ENCODE results near the gene NEAT1. TPM values are rescaled to one million over a fixed set of nuclear protein-coding genes. Genes with fewer than 3 reads are reported as not detected.

Gene NEAT1
- total RNA-seq, 1 experiment from 2014 or later, result 564 TPM

- Histone ChIP-seq H3K9me3 (ENCODE audit: control insufficient read depth in 1 of 2, insufficient read depth in 1 of 2, low read depth in 1 of 2, low read length in 2 of 2) (no peaks in the 10 kb centered on the region), H3K36me3 (ENCODE audit: control insufficient read depth in 1 of 2, insufficient read depth in 2 of 2, low read length in 2 of 2) (no peaks in the 10 kb centered on the region), H3K9me2 (ENCODE audit: insufficient read depth) (no peaks in the 10 kb centered on the region), H3K27me3 (ENCODE audit: insufficient read depth, low read length) (no peaks in the 10 kb centered on the region), H4K20me1 (ENCODE audit: insufficient read depth) (no peaks in the 10 kb centered on the region), H3K9ac (ENCODE audit: low read length) (peak overlapping the region; percentile 9; the same call in 1 of the 2 replicates), H3K79me2 (ENCODE audit: insufficient read depth, low read length) (peaks cover 43% of the 10 kb centered on the region), H2AFZ (ENCODE audit: low read depth, low read length, poor library complexity, severe bottlenecking) (no peak overlapping the region), H3K4me1 (ENCODE audit: control insufficient read depth in 1 of 2, insufficient read depth in 2 of 2, low read length in 2 of 2) (peaks cover 72 to 89% of the 10 kb centered on the region in 2 experiments), H3K4me2 (ENCODE audit: low read length) (peak overlapping the region; percentile 37; the same call in 1 of the 2 replicates), H3K4me3 (replicated peaks in 1 of 2; ENCODE audit: low read depth in 1 of 2, low read length in 2 of 2) (no peak overlapping the region), H3K27ac (ENCODE audit: low read depth, low read length) (peak overlapping the region; percentile 97)
- TF ChIP-seq SP1 (IDR thresholded peaks at IDR 0.05; ENCODE audit: low read depth) (no peak), FOSL1 (IDR thresholded peaks at IDR 0.05; ENCODE audit: low read depth) (no peak), CTCF (IDR thresholded peaks at IDR 0.05 in 2 of 3, conservative IDR thresholded peaks at IDR 0.05 in 1 of 3; ENCODE audit: borderline replicate concordance in 1 of 3, insufficient read depth in 1 of 3, low read depth in 2 of 3, low read length in 2 of 3) (no peak), YY1 (IDR thresholded peaks at IDR 0.05; ENCODE audit: extremely low read depth, insufficient replicate concordance, low read depth, low read length) (no peak), JUND (IDR thresholded peaks at IDR 0.05) (no peak), POLR2AphosphoS5 (IDR thresholded peaks at IDR 0.05; ENCODE audit: low read depth, low read length) (0 out of 2 replicates have a peak, but pooled peaks have one; percentile 9), EGR1 (IDR thresholded peaks at IDR 0.05; ENCODE audit: low read depth) (no peak), POLR2A (IDR thresholded peaks at IDR 0.05; ENCODE audit: borderline replicate concordance, extremely low read depth, insufficient read depth, insufficient read length) (no peak), ZFX (IDR thresholded peaks at IDR 0.05) (no peak)
- intact Hi-C loops (cut with micrococcal nuclease), result no loop called here
- ChIA-PET POLR2A (interaction anchor here (0.6 to 15.6 kb wide), 5 partner anchors 23 to 93 kb away, joined by 3 to 1499 read pairs (median 3); partner anchors contain the start of genes MALAT1 and NEAT1), CTCF (interaction anchor here (1.0 kb wide), 1 partner anchor 32 kb away, joined by 5 read pairs; no protein-coding TSS in a partner anchor), RAD21 (ENCODE audit: low non-redundant PET in 1 of 2, low total read pairs in 2 of 2, uncharacterized antibody in 2 of 2, unreplicated experiment in 2 of 2) (interaction anchor here in 1 of 2 experiments (0.7 kb wide), 1 partner anchor 36 kb away, joined by 3 read pairs; no protein-coding TSS in a partner anchor)
- DNase-seq (ENCODE audit: low read depth, low spot score), result no peak
- BruUV-seq (replicated peaks), result no TSS peak
- no peak for ATAC-seq
These were observed 52.3 kb downstream of the NEAT1 start for GRCh38 chr11:65474864-65475263.
